OCI-LY3 (cell line): ENCODE data around the gene NPHP3.

Experiments used
- H2AFZ ChIP-seq: fragments of 200-600, 300-600 bp; shearing (Covaris generic); 2 replicates; pipeline ENCODE4 v1.6.0; 2014; ENCODE audit warnings: antibody characterized with exemption, low read depth, low read length
- H3K27ac ChIP-seq: fragments of 200-600, 300-600 bp; sonication (generic); 2 replicates; pipeline ENCODE4 v1.5.1; 2014; ENCODE audit warnings: mild to moderate bottlenecking, low read length, moderate library complexity, mixed read lengths
- H3K27me3 ChIP-seq: fragments of 200-600, 300-600 bp; sonication (generic); 2 replicates; pipeline ENCODE4 v1.6.1; 2014; ENCODE audit warnings: low read depth, low read length, mixed read lengths
- H3K36me3 ChIP-seq: fragments of 200-600, 300-600 bp; sonication (generic); replicated peaks from 2 replicates; pipeline ENCODE3; 2014; ENCODE audit warnings: low read depth, low read length, mixed read lengths
- H3K4me1 ChIP-seq: fragments of 300-600, 200-600 bp; sonication (generic); 2 replicates; pipeline ENCODE4 v1.6.1; 2014; ENCODE audit warnings: low read length, mixed read lengths
- H3K4me2 ChIP-seq: fragments of 200-600, 300-600 bp; sonication (generic); 2 replicates; pipeline ENCODE4 v1.6.1; 2014; ENCODE audit warnings: low read length, mixed read lengths
- H3K4me3 ChIP-seq: fragments of 300-600, 200-600 bp; sonication (generic); 2 replicates; pipeline ENCODE4 v1.5.1; 2014; ENCODE audit warnings: antibody characterized with exemption, mild to moderate bottlenecking, low read length, moderate library complexity
- H3K79me2 ChIP-seq: fragments of 300-600, 200-600 bp; shearing (Covaris generic); 2 replicates; pipeline ENCODE4 v1.6.1; 2014; ENCODE audit warnings: mild to moderate bottlenecking, low read length, mixed read lengths
- H3K9ac ChIP-seq: fragments of 300-600, 200-600 bp; shearing (Covaris generic); 2 replicates; pipeline ENCODE4 v1.6.0; 2014; ENCODE audit warnings: mild to moderate bottlenecking, low read length, moderate library complexity
- H3K9me3 ChIP-seq: fragments of 200-600, 300-600 bp; shearing (Covaris generic); 2 replicates; pipeline ENCODE4 v1.6.1; 2014; ENCODE audit warnings: low read length, mixed read lengths; ENCODE audit not compliant: insufficient read depth
- H4K20me1 ChIP-seq: fragments of 200-600, 300-600 bp; sonication (generic); 2 replicates; pipeline ENCODE4 v1.6.1; 2016; ENCODE audit warnings: low read length, mixed read lengths; ENCODE audit not compliant: insufficient read depth
- CTCF ChIP-seq: fragments of 200-600, 300-600 bp; sonication (generic); IDR thresholded peaks from 2 replicates; pipeline ENCODE4 v1.5.1; 2014; ENCODE audit warnings: antibody characterized with exemption, low read length, low read depth
- EZH2phosphoT487 ChIP-seq: fragments of 200-600 bp; shearing (Covaris generic); IDR thresholded peaks from 2 replicates; pipeline ENCODE4 v1.6.1; 2018; ENCODE audit warnings: antibody characterized with exemption, mixed run types, low read depth

The NPHP3 gene

GRCh38 chr3:132659000-132659364, 63.2 kb downstream of the NPHP3 start:
- H3K9me3 ChIP-seq = no peaks in the 10 kb centered on the region
- no peak overlapping the region for H3K27ac ChIP-seq
- peaks cover 16% of the 10 kb centered on the region; the same call in 1 of the 2 replicates for H4K20me1 ChIP-seq
- H3K9ac ChIP-seq = peak overlapping the region; percentile 87
- H2AFZ ChIP-seq = peak overlapping the region; percentile 89
- H3K4me1 ChIP-seq = peaks cover 19% of the 10 kb centered on the region
- H3K27me3 ChIP-seq = no peaks in the 10 kb centered on the region
- H3K4me2 ChIP-seq = peak overlapping the region; percentile 78
- H3K79me2 ChIP-seq = peaks cover 54% of the 10 kb centered on the region
- peak overlapping the region; percentile 92 for H3K4me3 ChIP-seq
- H3K36me3 ChIP-seq = no peaks in the 10 kb centered on the region
- TF ChIP-seq CTCF = no peak
- no peak for TF ChIP-seq EZH2phosphoT487

GRCh38 chr3:132657869-132658747, 64.1 kb downstream of the NPHP3 start:
- peak overlapping the region; percentile 92 for H3K4me3 ChIP-seq
- no peak overlapping the region for H3K27ac ChIP-seq
- H3K36me3 ChIP-seq = no peaks in the 10 kb centered on the region
- peaks cover 45% of the 10 kb centered on the region for H3K79me2 ChIP-seq
- H4K20me1 ChIP-seq = peaks cover 7% of the 10 kb centered on the region; the same call in 1 of the 2 replicates
- no peak overlapping the region for H2AFZ ChIP-seq
- TF ChIP-seq EZH2phosphoT487 (no peak), CTCF (no peak)
- H3K27me3 ChIP-seq = no peaks in the 10 kb centered on the region
- no peaks in the 10 kb centered on the region for H3K9me3 ChIP-seq
- peak overlapping the region; percentile 78 for H3K4me2 ChIP-seq
- H3K4me1 ChIP-seq = peaks cover 19% of the 10 kb centered on the region
- H3K9ac ChIP-seq = peak overlapping the region; percentile 87; the same call in 1 of the 2 replicates

GRCh38 chr3:132655471-132655870, 66.7 kb downstream of the NPHP3 start:
- H3K36me3 ChIP-seq = no peaks in the 10 kb centered on the region
- no peaks in the 10 kb centered on the region for H3K9me3 ChIP-seq
- no peak overlapping the region for H3K27ac ChIP-seq
- TF ChIP-seq CTCF (no peak), EZH2phosphoT487 (no peak)
- H3K4me2 ChIP-seq = no peak overlapping the region
- H3K4me1 ChIP-seq = peaks cover 8% of the 10 kb centered on the region
- peaks cover 19% of the 10 kb centered on the region for H3K79me2 ChIP-seq
- no peak overlapping the region for H3K4me3 ChIP-seq
- H2AFZ ChIP-seq = no peak overlapping the region
- H3K27me3 ChIP-seq = no peaks in the 10 kb centered on the region
- no peak overlapping the region for H3K9ac ChIP-seq
- no peaks in the 10 kb centered on the region for H4K20me1 ChIP-seq

- peaks cover 15% of the 10 kb centered on the region for H3K79me2 ChIP-seq
- H3K27me3 ChIP-seq = no peaks in the 10 kb centered on the region
- no peaks in the 10 kb centered on the region for H3K9me3 ChIP-seq
- H3K4me3 ChIP-seq = no peak overlapping the region
- H3K4me2 ChIP-seq = no peak overlapping the region
- TF ChIP-seq CTCF = no peak
- TF ChIP-seq EZH2phosphoT487 = no peak
- no peaks in the 10 kb centered on the region for H4K20me1 ChIP-seq
- no peak overlapping the region for H2AFZ ChIP-seq
- no peaks in the 10 kb centered on the region for H3K36me3 ChIP-seq
- no peak overlapping the region for H3K27ac ChIP-seq
- H3K9ac ChIP-seq = no peak overlapping the region
- H3K4me1 ChIP-seq = peaks cover 14% of the 10 kb centered on the region
Measured at GRCh38 chr3:132654721-132655120, 67.5 kb downstream of the NPHP3 start.
